Naive thymus-derived CD8-positive, alpha-beta T cell (primary cell): ENCODE measurements around the gene RIMKLB. TPM values are rescaled to one million over a fixed set of nuclear protein-coding genes. Genes with fewer than 3 reads are reported as not detected.
A peak's percentile ranks its signal among the peaks of the same experiment; 100 is the strongest.

ENCODE experiments used
- ATAC-seq, 2 donors: fragments of 150-1000 bp; cut with Tn5 transposase in 1 of 2; sonication (Bioruptor Pico), chemical (Tn5 transposase) in 1 of 2; 1 replicate in 1 of 2; 2 replicates in 1 of 2; pipeline ENCODE4 v1.10.0; 2021; ENCODE audit warnings: mild to moderate bottlenecking in 2 of 2, moderate library complexity in 2 of 2
- POLR2A ChIA-PET: fragments of 350-600 bp; sonication (Branson Sonifier 250); formaldehyde crosslinking; loops from one replicate; lab custom pipeline; 2021; ENCODE audit warnings: antibody characterized with exemption; lab: Charles Lee
- DNase-seq, 10 donors: peaks; one replicate each; pipeline versions ENCODE4 v3.0.0 to v3.0.0-alpha.2; 2020 to 2022
- H3K27ac Mint-ChIP-seq, 10 donors: one replicate each; pipeline ENCODE4 v1.8.0; 2020 to 2022; ENCODE audit warnings: mild to moderate bottlenecking in 10 of 10, mixed read lengths in 10 of 10, moderate library complexity in 4 of 10, inconsistent platforms in 1 of 10
- H3K27me3 Mint-ChIP-seq, 5 donors: one replicate each; pipeline ENCODE4 v1.8.0; 2021 to 2022; ENCODE audit warnings: mixed read lengths in 5 of 5
- H3K36me3 Mint-ChIP-seq, 3 donors: one replicate each; pipeline ENCODE4 v1.8.0; 2020 to 2022; ENCODE audit warnings: mixed read lengths in 3 of 3, mild to moderate bottlenecking in 2 of 3, inconsistent platforms in 1 of 3
- H3K4me1 Mint-ChIP-seq, 4 donors: one replicate each; pipeline ENCODE4 v1.8.0; 2021 to 2022; ENCODE audit warnings: mixed read lengths in 4 of 4
- H3K4me3 Mint-ChIP-seq, 10 donors: one replicate each; pipeline ENCODE4 v1.8.0; 2020 to 2022; ENCODE audit warnings: mild to moderate bottlenecking in 10 of 10, mixed read lengths in 10 of 10, moderate library complexity in 6 of 10, inconsistent platforms in 1 of 10
- H3K9me3 Mint-ChIP-seq, 9 donors: one replicate each; pipeline ENCODE4 v1.8.0; 2020 to 2022; ENCODE audit warnings: mixed read lengths in 9 of 9, mild to moderate bottlenecking in 3 of 9, inconsistent platforms in 1 of 9, moderate library complexity in 1 of 9
- polyA plus RNA-seq, 3 donors: library from polyadenylated mRNA; unstranded; fragments of 300-500 nt; fragmentation: Illumina TruSeq; gene quantifications; one replicate each; pipeline ENCODE4 v1.2.3, GENCODE V29; 2021
- total RNA-seq, 8 experiments: library from RNA in 2 of 8; stranded (reverse) in 2 of 8; gene quantifications; one replicate each; pipeline ENCODE4 v1.2.3 and lab custom pipeline; 2021 to 2026

RIMKLB gene, protein sequence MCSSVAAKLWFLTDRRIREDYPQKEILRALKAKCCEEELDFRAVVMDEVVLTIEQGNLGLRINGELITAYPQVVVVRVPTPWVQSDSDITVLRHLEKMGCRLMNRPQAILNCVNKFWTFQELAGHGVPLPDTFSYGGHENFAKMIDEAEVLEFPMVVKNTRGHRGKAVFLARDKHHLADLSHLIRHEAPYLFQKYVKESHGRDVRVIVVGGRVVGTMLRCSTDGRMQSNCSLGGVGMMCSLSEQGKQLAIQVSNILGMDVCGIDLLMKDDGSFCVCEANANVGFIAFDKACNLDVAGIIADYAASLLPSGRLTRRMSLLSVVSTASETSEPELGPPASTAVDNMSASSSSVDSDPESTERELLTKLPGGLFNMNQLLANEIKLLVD
- 10 to 100 TPM; 29.8 to 33.1 TPM for total RNA-seq
- 1 to 10 TPM; 1.9 to 4.5 (median 4.0) TPM for polyA plus RNA-seq
- 30.4 to 78.0 (median 41.5) reads per million in 6 experiments for total RNA-seq (lab: John Stamatoyannopoulos, UW)

- H3K27me3 Mint-ChIP-seq, result no peaks in the 10 kb centered on the region
These were observed at the start of gene RIMKLB for GRCh38 chr12:8697476-8698131. Gene RIMKLB, plus strand, starts transcription at chr12:8697991. Its CDS starts 15,876 bp downstream, at chr12:8713867.

DNA sequence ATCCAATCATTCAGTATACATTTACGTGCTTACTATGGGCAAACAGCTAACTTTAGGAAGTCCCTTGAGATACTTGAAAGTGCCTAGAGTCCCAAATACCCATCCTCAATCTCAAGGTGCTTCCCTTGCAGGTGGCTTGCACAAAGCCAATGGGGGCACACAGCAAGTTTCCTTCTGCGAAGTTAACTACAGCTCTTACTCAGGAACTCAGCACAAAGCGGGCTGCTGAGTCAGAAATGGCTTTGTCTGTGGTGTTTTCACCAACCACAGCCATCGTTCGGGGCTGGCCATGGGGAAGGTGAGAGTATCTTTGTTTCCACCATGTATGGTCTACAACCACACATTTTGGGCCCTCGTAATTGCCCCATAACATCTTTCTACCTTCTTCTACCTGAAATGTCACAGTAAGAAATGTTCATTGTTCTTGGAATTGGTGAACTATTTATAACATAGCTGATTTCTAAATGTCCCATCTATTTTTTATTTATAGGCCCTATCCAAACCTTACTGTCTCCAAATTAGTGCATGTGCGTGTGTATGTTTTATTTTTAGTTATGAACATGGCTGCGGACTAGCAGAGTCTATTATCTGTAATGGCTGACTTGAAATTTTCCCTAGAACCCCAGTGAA, 49.1 kb upstream of the RIMKLB start:
- Mint-ChIP-seq H3K9me3 (no peaks in the 10 kb centered on the region), H3K27me3 (peaks cover 0 to 2% (median 0%) of the 10 kb centered on the region in 5 donors), H3K27ac (peak overlapping the region in 1 of 10 donors; percentile 11), H3K36me3 (no peaks in the 10 kb centered on the region), H3K4me1 (peaks cover 17 to 32% (median 30%) of the 10 kb centered on the region in 4 donors), H3K4me3 (no peak overlapping the region)
- POLR2A ChIA-PET, result interaction anchor here (1.3 kb wide), 1 partner anchor 8 kb away, joined by 5 read pairs; no protein-coding TSS in a partner anchor
- no peak for ATAC-seq
- DNase-seq, result peak in 1 of 10 donors; percentile 6

More at GRCh38 chr12:8697476-8698131, at the start of gene RIMKLB:
- POLR2A ChIA-PET, result interaction anchor here (0.9 to 1.0 kb wide), 3 partner anchors 9 to 345 kb away, joined by 3 to 5 read pairs (median 4); partner anchors contain the start of gene M6PR
- H3K27ac Mint-ChIP-seq, result peak within 1 kb of the TSS; percentile 84 to 97 (median 92)
- ATAC-seq, result peak; percentile 77 to 79
- peaks cover 0 to 2% (median 0%) of the 10 kb centered on the region in 9 donors for H3K9me3 Mint-ChIP-seq
- H3K4me1 Mint-ChIP-seq, result peaks cover 17 to 41% (median 36%) of the 10 kb centered on the region in 4 donors
- H3K4me3 Mint-ChIP-seq, result peak within 1 kb of the TSS; percentile 89 to 96 (median 94)
- DNase-seq, result peak; percentile 65 to 89 (median 74)
- H3K36me3 Mint-ChIP-seq, result no peaks in the 10 kb centered on the region

DNA sequence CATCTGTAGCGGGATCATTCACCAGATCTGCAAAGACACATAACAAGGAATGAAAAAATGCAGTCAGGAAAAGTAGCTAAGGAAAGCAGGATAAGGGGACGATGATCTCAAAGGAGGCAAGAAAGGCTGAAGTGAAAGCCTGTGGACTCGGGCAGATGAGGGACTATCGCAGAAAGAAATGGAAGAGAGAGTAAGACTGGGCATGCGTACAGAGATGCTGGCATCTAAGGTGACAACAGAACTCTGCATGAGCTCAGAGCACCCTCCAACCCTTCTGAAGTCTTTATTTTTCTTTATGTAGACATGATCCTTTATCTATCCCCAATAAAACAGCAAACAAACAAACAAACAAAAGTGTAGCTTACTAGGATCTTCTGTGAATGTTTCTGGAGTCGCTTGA, 42.4 kb upstream of the RIMKLB start:
- no peaks in the 10 kb centered on the region for H3K36me3 Mint-ChIP-seq
- no peak overlapping the region for H3K4me3 Mint-ChIP-seq
- no peak overlapping the region for H3K27ac Mint-ChIP-seq
- H3K4me1 Mint-ChIP-seq, result no peaks in the 10 kb centered on the region
- no peaks in the 10 kb centered on the region for H3K27me3 Mint-ChIP-seq
- POLR2A ChIA-PET, result no interaction called here
- ATAC-seq (no peak), DNase-seq (no peak)
- no peaks in the 10 kb centered on the region for H3K9me3 Mint-ChIP-seq

DNA sequence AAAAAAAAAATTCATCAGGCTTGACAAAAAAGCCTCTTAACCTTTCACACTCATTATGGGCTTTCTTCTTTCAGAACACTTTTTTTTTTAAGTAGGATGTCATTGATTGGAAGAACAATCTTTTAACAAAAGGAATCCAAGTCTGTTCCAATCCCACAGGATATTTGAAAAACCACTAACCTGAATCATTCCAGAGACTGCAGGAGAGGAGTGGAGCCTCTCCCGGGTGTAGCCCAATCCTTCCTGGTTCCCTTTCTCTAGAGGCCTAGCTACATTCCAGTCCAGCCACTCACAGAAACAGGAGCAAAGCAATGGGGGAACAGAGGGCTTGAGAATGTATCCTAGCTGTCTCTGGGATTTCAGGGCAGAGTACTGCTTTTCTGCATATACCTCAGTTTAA, 39.4 kb upstream of the RIMKLB start:
- Mint-ChIP-seq H3K4me3 (no peak overlapping the region), H3K9me3 (no peaks in the 10 kb centered on the region), H3K36me3 (no peaks in the 10 kb centered on the region), H3K27ac (no peak overlapping the region), H3K27me3 (no peaks in the 10 kb centered on the region), H3K4me1 (no peaks in the 10 kb centered on the region)
- DNase-seq (no peak), ATAC-seq (no peak)
- POLR2A ChIA-PET, result no interaction called here

DNA sequence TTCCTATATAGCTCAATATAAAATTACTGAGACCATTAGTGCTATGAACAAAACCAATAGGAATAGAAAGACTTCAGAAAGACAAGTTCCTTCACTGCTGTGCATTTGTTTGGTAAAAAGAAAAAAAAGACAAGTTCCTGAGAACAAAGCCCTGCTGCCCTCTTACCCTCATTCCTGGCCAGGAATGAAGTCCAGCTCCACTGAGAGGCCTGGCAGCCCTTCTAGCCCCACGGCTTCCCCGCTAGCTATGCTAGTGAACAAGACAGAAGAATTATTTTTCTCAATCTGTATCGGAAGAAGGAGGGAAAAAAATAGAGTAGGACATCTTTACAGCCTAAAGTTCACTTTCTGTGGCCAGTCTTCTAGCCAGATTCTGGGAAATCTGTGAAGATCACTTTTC, 36.8 kb upstream of the RIMKLB start:
- DNase-seq (no peak), ATAC-seq (no peak)
- POLR2A ChIA-PET, result no interaction called here
- Mint-ChIP-seq H3K27me3 (peaks cover 0 to 11% (median 5%) of the 10 kb centered on the region in 5 donors), H3K4me3 (no peak overlapping the region), H3K36me3 (no peaks in the 10 kb centered on the region), H3K9me3 (no peaks in the 10 kb centered on the region), H3K27ac (no peak overlapping the region), H3K4me1 (no peaks in the 10 kb centered on the region)

- ATAC-seq (no peak), DNase-seq (no peak)
- H3K9me3 Mint-ChIP-seq, result no peaks in the 10 kb centered on the region
- no peak overlapping the region for H3K4me3 Mint-ChIP-seq
- peaks cover 0 to 11% (median 5%) of the 10 kb centered on the region in 5 donors for H3K27me3 Mint-ChIP-seq
- POLR2A ChIA-PET, result no interaction called here
- H3K4me1 Mint-ChIP-seq, result no peaks in the 10 kb centered on the region
- H3K36me3 Mint-ChIP-seq, result no peaks in the 10 kb centered on the region
- H3K27ac Mint-ChIP-seq, result no peak overlapping the region
These were observed 36.0 kb upstream of the RIMKLB start for GRCh38 chr12:8661751-8662150.

GRCh38 chr12:8662593-8662992, 35.2 kb upstream of the RIMKLB start, which contains the start of gene MFAP5:
Gene MFAP5, minus strand, starts transcription at chr12:8662826. Its CDS starts 722 bp downstream, at chr12:8662104.
- no peak for ATAC-seq
- Mint-ChIP-seq H3K27ac (no peak within 1 kb of the TSS), H3K4me3 (no peak within 1 kb of the TSS), H3K9me3 (no peaks in the 10 kb centered on the region), H3K36me3 (no peaks in the 10 kb centered on the region), H3K27me3 (peaks cover 0 to 11% (median 5%) of the 10 kb centered on the region in 5 donors), H3K4me1 (peaks cover 0 to 4% (median 0%) of the 10 kb centered on the region in 4 donors)
- POLR2A ChIA-PET, result no interaction called here
- DNase-seq, result no peak

GRCh38 chr12:8664228-8664913, 33.4 kb upstream of the RIMKLB start:
- H3K9me3 Mint-ChIP-seq, result peaks cover 0 to 1% (median 0%) of the 10 kb centered on the region in 9 donors
- H3K4me3 Mint-ChIP-seq, result no peak overlapping the region
- POLR2A ChIA-PET, result no interaction called here
- ATAC-seq (no peak), DNase-seq (no peak)
- H3K27ac Mint-ChIP-seq, result peak overlapping the region in 1 of 10 donors; percentile 3
- H3K27me3 Mint-ChIP-seq, result peaks cover 0 to 11% (median 5%) of the 10 kb centered on the region in 5 donors
- H3K4me1 Mint-ChIP-seq, result peaks cover 0 to 8% (median 0%) of the 10 kb centered on the region in 4 donors
- H3K36me3 Mint-ChIP-seq, result no peaks in the 10 kb centered on the region

DNA sequence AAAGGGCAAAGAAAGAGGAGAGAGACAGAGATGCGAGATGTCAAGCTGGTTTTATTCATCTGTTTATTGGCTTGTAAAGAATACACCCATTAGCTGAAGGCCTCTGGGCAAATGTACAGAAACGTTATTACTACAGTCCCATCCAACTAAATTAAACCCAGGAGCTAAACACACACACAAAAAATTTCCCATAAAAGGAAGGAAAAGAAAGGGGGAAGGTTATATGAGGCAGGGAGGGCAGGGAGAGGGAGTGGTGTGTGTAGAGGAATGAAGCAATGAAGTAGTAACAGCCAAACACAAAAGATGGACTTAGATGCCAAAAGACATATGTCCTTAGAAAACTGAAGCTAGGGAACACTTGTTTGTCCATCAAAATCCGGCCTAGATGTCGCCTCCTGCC, 32.0 kb upstream of the RIMKLB start:
- H3K4me1 Mint-ChIP-seq, result peaks cover 0 to 8% (median 0%) of the 10 kb centered on the region in 4 donors
- ATAC-seq, result no peak
- POLR2A ChIA-PET, result no interaction called here
- DNase-seq, result no peak
- H3K9me3 Mint-ChIP-seq, result peaks cover 0 to 4% (median 0%) of the 10 kb centered on the region in 9 donors
- H3K27ac Mint-ChIP-seq, result no peak overlapping the region
- no peak overlapping the region for H3K4me3 Mint-ChIP-seq
- H3K27me3 Mint-ChIP-seq, result peaks cover 0 to 11% (median 5%) of the 10 kb centered on the region in 5 donors
- H3K36me3 Mint-ChIP-seq, result no peaks in the 10 kb centered on the region

- no peak overlapping the region for H3K4me3 Mint-ChIP-seq
- no peak for ATAC-seq
- POLR2A ChIA-PET, result no interaction called here
- H3K4me1 Mint-ChIP-seq, result peaks cover 0 to 8% (median 0%) of the 10 kb centered on the region in 4 donors
- DNase-seq, result no peak
- H3K27ac Mint-ChIP-seq, result no peak overlapping the region
- H3K27me3 Mint-ChIP-seq, result peaks cover 0 to 11% (median 6%) of the 10 kb centered on the region in 5 donors
- peaks cover 0 to 4% (median 0%) of the 10 kb centered on the region in 9 donors for H3K9me3 Mint-ChIP-seq
- H3K36me3 Mint-ChIP-seq, result no peaks in the 10 kb centered on the region
These were observed 30.5 kb upstream of the RIMKLB start for GRCh38 chr12:8667270-8667669.

GRCh38 chr12:8668441-8668840, 29.4 kb upstream of the RIMKLB start:
- POLR2A ChIA-PET, result no interaction called here
- no peak overlapping the region for H3K27ac Mint-ChIP-seq

DNA sequence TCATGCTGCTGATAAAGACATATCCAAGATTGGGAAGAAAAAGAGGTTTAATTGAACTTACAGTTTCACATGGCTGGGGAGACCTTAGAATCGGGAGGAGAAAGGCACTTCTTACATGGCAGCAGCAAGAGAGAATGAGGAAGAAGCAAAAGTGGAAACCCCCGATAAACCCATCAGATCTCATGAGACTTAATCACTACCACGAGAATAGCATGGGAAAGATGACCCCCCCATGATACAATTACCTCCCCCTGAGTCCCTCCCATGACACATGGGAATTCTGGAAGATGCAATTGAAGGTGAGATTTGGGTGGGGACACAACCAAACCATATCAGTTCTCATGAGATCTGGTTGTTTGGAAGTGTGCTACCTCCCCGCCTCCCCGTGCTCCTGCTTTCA, 25.4 kb upstream of the RIMKLB start:
- Mint-ChIP-seq H3K27ac (peak overlapping the region in 1 of 10 donors; percentile 5), H3K27me3 (peaks cover 0 to 3% (median 0%) of the 10 kb centered on the region in 5 donors)

More at GRCh38 chr12:8668441-8668840, 29.4 kb upstream of the RIMKLB start:
- H3K36me3 Mint-ChIP-seq, result no peaks in the 10 kb centered on the region
- H3K4me3 Mint-ChIP-seq, result no peak overlapping the region
- DNase-seq, result no peak
- H3K9me3 Mint-ChIP-seq, result peaks cover 0 to 4% (median 0%) of the 10 kb centered on the region in 9 donors
- no peak for ATAC-seq
- H3K4me1 Mint-ChIP-seq, result peaks cover 0 to 8% (median 0%) of the 10 kb centered on the region in 4 donors
- peaks cover 0 to 11% (median 6%) of the 10 kb centered on the region in 5 donors for H3K27me3 Mint-ChIP-seq

More for the DNA sequence above, 25.4 kb upstream of the RIMKLB start:
- Mint-ChIP-seq H3K4me3 (no peak overlapping the region), H3K9me3 (peaks cover 0 to 4% (median 0%) of the 10 kb centered on the region in 9 donors), H3K4me1 (peaks cover 3 to 15% (median 9%) of the 10 kb centered on the region in 4 donors), H3K36me3 (no peaks in the 10 kb centered on the region)
- POLR2A ChIA-PET, result no interaction called here
- ATAC-seq (no peak), DNase-seq (no peak)
